ENCODE data around the gene GRM1.

The GRM1 gene

GRCh38 chr6:146434732-146435390, 406.0 kb downstream of the GRM1 start:
- DNase-seq (ENCODE audit: low read depth): no peak
- no peak overlapping the region for H3K4me3 ChIP-seq (ENCODE audit: low read depth, low read length)
- TF ChIP-seq CTCF (IDR thresholded peaks at IDR 0.05; ENCODE audit: low read depth, low read length, missing control alignments): no peak

- DNase-seq (ENCODE audit: low read depth): no peak
- TF ChIP-seq CTCF (IDR thresholded peaks at IDR 0.05; ENCODE audit: low read depth, low read length, missing control alignments): no peak
- no peak overlapping the region for H3K4me3 ChIP-seq (ENCODE audit: low read depth, low read length)
Measured at GRCh38 chr6:146441907-146442306, 413.0 kb downstream of the GRM1 start.

GRCh38 chr6:146444189-146444588, 415.3 kb downstream of the GRM1 start:
- TF ChIP-seq CTCF (IDR thresholded peaks at IDR 0.05; ENCODE audit: low read depth, low read length, missing control alignments): no peak
- H3K4me3 ChIP-seq (ENCODE audit: low read depth, low read length): no peak overlapping the region
- no peak for DNase-seq (ENCODE audit: low read depth)

GRCh38 chr6:146445233-146445632, 416.4 kb downstream of the GRM1 start:
- H3K4me3 ChIP-seq (ENCODE audit: low read depth, low read length): no peak overlapping the region
- no peak for DNase-seq (ENCODE audit: low read depth)
- TF ChIP-seq CTCF (IDR thresholded peaks at IDR 0.05; ENCODE audit: low read depth, low read length, missing control alignments): no peak

- H3K4me3 ChIP-seq (ENCODE audit: low read depth, low read length): no peak overlapping the region
- no peak for TF ChIP-seq CTCF (IDR thresholded peaks at IDR 0.05; ENCODE audit: low read depth, low read length, missing control alignments)
- DNase-seq (ENCODE audit: low read depth): no peak
Measured at GRCh38 chr6:146456886-146457285, 428.0 kb downstream of the GRM1 start.

- no peak for TF ChIP-seq CTCF (IDR thresholded peaks at IDR 0.05; ENCODE audit: low read depth, low read length, missing control alignments)
- H3K4me3 ChIP-seq (ENCODE audit: low read depth, low read length): no peak overlapping the region
- no peak for DNase-seq (ENCODE audit: low read depth)
Measured at GRCh38 chr6:146460941-146461340, 432.1 kb downstream of the GRM1 start.

- no peak for TF ChIP-seq CTCF (IDR thresholded peaks at IDR 0.05; ENCODE audit: low read depth, low read length, missing control alignments)
Measured at GRCh38 chr6:146470091-146470770, 441.4 kb downstream of the GRM1 start.

More at GRCh38 chr6:146470091-146470770, 441.4 kb downstream of the GRM1 start:
- no peak for DNase-seq (ENCODE audit: low read depth)
- H3K4me3 ChIP-seq (ENCODE audit: low read depth, low read length): no peak overlapping the region

Measured in GM12864 (cell line).